RWPE2 (cell line): ENCODE results near the gene RFXANK.
"Not testable (repeated sequence)": the region's sequence is repeated elsewhere in the genome, so short reads cannot be mapped to it uniquely, and the experiment has no call there.

Source experiments
- ATAC-seq: fragments of 200-7000 bp; cut with Tn5 transposase; 3 replicates; pipeline ENCODE4 v1.9.1; 2021; ENCODE audit warnings: low read depth
- DNase-seq: peaks from one replicate; pipeline ENCODE4 v3.0.0-alpha.2; 2020; ENCODE audit warnings: low spot score
- H3K27ac ChIP-seq: fragments of 450-650 bp; 2 replicates; pipeline ENCODE4 v1.5.1; 2017; ENCODE audit warnings: mild to moderate bottlenecking; ENCODE audit not compliant: poor library complexity, severe bottlenecking
- H3K27me3 ChIP-seq: fragments of 250-450 bp; sonication (Bioruptor Pico); 2 replicates; pipeline ENCODE4 v1.5.1; 2021; ENCODE audit warnings: mild to moderate bottlenecking, moderate library complexity; ENCODE audit not compliant: insufficient read depth, poor library complexity, severe bottlenecking
- H3K36me3 ChIP-seq: fragments of 250-450 bp; sonication (Bioruptor Pico); 2 replicates; pipeline ENCODE4 v1.5.1; 2020; ENCODE audit warnings: low read depth, mild to moderate bottlenecking, moderate library complexity
- H3K4me1 ChIP-seq: fragments of 250-450 bp; sonication (Bioruptor Pico); 2 replicates; pipeline ENCODE4 v1.5.1; 2021; ENCODE audit warnings: mild to moderate bottlenecking, moderate library complexity; ENCODE audit not compliant: insufficient read depth, poor library complexity, severe bottlenecking
- H3K4me3 ChIP-seq: fragments of 250-450 bp; sonication (Bioruptor Pico); 2 replicates; pipeline ENCODE4 v1.5.1; 2021; ENCODE audit warnings: mild to moderate bottlenecking, moderate library complexity; ENCODE audit not compliant: severe bottlenecking
- H3K9me3 ChIP-seq: fragments of 250-450 bp; sonication (Bioruptor Pico); 2 replicates; pipeline ENCODE4 v1.5.1; 2021; ENCODE audit warnings: mild to moderate bottlenecking, moderate library complexity; ENCODE audit not compliant: severe bottlenecking
- TF ChIP-seq, protein P1 (sequence below): fragments of 450-650 bp; IDR thresholded peaks from one replicate; pipeline ENCODE4 v1.5.1; 2017; ENCODE audit warnings: mild to moderate bottlenecking, moderate library complexity; ENCODE audit not compliant: poor library complexity, severe bottlenecking

RFXANK gene

GRCh38 chr19:19146865-19147264 is 45.2 kb upstream of the RFXANK start:
- TF ChIP-seq, protein P1, sequence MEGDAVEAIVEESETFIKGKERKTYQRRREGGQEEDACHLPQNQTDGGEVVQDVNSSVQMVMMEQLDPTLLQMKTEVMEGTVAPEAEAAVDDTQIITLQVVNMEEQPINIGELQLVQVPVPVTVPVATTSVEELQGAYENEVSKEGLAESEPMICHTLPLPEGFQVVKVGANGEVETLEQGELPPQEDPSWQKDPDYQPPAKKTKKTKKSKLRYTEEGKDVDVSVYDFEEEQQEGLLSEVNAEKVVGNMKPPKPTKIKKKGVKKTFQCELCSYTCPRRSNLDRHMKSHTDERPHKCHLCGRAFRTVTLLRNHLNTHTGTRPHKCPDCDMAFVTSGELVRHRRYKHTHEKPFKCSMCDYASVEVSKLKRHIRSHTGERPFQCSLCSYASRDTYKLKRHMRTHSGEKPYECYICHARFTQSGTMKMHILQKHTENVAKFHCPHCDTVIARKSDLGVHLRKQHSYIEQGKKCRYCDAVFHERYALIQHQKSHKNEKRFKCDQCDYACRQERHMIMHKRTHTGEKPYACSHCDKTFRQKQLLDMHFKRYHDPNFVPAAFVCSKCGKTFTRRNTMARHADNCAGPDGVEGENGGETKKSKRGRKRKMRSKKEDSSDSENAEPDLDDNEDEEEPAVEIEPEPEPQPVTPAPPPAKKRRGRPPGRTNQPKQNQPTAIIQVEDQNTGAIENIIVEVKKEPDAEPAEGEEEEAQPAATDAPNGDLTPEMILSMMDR = no peak
- H3K27me3 ChIP-seq = no peaks in the 10 kb centered on the region
- H3K9me3 ChIP-seq = no peaks in the 10 kb centered on the region
- no peaks in the 10 kb centered on the region for H3K4me1 ChIP-seq
- DNase-seq (no peak), ATAC-seq (no peak)
- no peak overlapping the region for H3K4me3 ChIP-seq
- H3K27ac ChIP-seq = no peak overlapping the region
- no peaks in the 10 kb centered on the region for H3K36me3 ChIP-seq

GRCh38 chr19:19147344-19147743 is 44.7 kb upstream of the RFXANK start:
- Histone ChIP-seq H3K9me3 (no peaks in the 10 kb centered on the region), H3K27ac (no peak overlapping the region), H3K4me3 (no peak overlapping the region), H3K36me3 (no peaks in the 10 kb centered on the region), H3K4me1 (no peaks in the 10 kb centered on the region), H3K27me3 (no peaks in the 10 kb centered on the region)
- DNase-seq = no peak
- TF ChIP-seq, protein P1 = no peak
- no peak for ATAC-seq

- not testable (repeated sequence) for H3K4me1 ChIP-seq, H3K4me3 ChIP-seq, H3K27ac ChIP-seq, ATAC-seq, DNase-seq, H3K27me3 ChIP-seq, H3K36me3 ChIP-seq, H3K9me3 ChIP-seq
Observed at GRCh38 chr19:19148504-19148903, 43.6 kb upstream of the RFXANK start.

GRCh38 chr19:19149435-19149834 is 42.6 kb upstream of the RFXANK start:
- Histone ChIP-seq H3K27me3 (no peaks in the 10 kb centered on the region), H3K4me1 (no peaks in the 10 kb centered on the region), H3K27ac (no peak overlapping the region), H3K9me3 (no peaks in the 10 kb centered on the region), H3K36me3 (no peaks in the 10 kb centered on the region), H3K4me3 (no peak overlapping the region)
- DNase-seq = no peak
- TF ChIP-seq, protein P1 = no peak
- ATAC-seq = no peak

DNA sequence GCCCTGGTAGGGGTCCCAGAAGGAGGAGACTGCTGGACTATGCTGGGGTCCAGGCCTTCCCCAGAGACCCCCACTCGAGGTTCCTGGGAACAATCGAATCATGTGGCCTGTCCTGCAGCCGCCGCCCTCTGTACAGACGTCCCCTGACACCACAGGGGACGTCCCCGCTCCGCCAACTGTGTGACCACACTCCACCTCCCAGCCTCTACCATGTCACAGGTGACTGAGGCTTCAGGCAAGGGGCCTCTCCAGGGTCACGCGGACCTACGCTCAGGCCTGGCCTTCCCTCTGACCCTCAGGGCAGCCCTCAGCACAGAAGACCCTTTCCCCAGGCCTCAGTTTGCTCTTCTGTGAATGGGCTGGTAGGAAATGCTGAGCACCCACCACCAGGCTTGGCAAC is 40.6 kb upstream of the RFXANK start:
- Histone ChIP-seq H3K27ac (no peak overlapping the region), H3K4me1 (no peaks in the 10 kb centered on the region), H3K36me3 (no peaks in the 10 kb centered on the region; the same call in 1 of the 2 replicates), H3K4me3 (no peak overlapping the region), H3K27me3 (no peaks in the 10 kb centered on the region), H3K9me3 (no peaks in the 10 kb centered on the region)
- TF ChIP-seq, protein P1 = no peak
- DNase-seq (no peak), ATAC-seq (no peak)
